ENCODE data around the gene PI4K2A.

Gene PI4K2A

GRCh38 chr10:97596101-97597082, 44.1 kb upstream of the PI4K2A start:
- no peak overlapping the region for H3K27ac ChIP-seq (ENCODE audit: low read length)
- no peaks in the 10 kb centered on the region for H3K79me2 ChIP-seq (ENCODE audit: low read length)
- no peak for TF ChIP-seq EZH2phosphoT487 (IDR thresholded peaks at IDR 0.05; ENCODE audit: low read depth)
- TF ChIP-seq CTCF (IDR thresholded peaks at IDR 0.05; ENCODE audit: low read depth, low read length): no peak
- no peak overlapping the region for H3K9ac ChIP-seq (ENCODE audit: low read length)
- no peaks in the 10 kb centered on the region for H3K4me1 ChIP-seq (ENCODE audit: low read length)
- no peaks in the 10 kb centered on the region for H4K20me1 ChIP-seq (ENCODE audit: insufficient read depth, low read length)
- no peaks in the 10 kb centered on the region for H3K36me3 ChIP-seq (replicated peaks; ENCODE audit: low read depth, low read length)
- H3K27me3 ChIP-seq (ENCODE audit: low read depth, low read length): no peaks in the 10 kb centered on the region
- no peaks in the 10 kb centered on the region for H3K9me3 ChIP-seq (ENCODE audit: insufficient read depth, low read length)
- no peak overlapping the region for H2AFZ ChIP-seq (ENCODE audit: low read depth, low read length)
- no peak overlapping the region for H3K4me3 ChIP-seq (ENCODE audit: low read length)
- H3K4me2 ChIP-seq (ENCODE audit: low read length): no peak overlapping the region

GRCh38 chr10:97597778-97598177, 42.7 kb upstream of the PI4K2A start:
- Histone ChIP-seq H3K4me3 (ENCODE audit: low read length) (no peak overlapping the region), H4K20me1 (ENCODE audit: insufficient read depth, low read length) (no peaks in the 10 kb centered on the region), H3K36me3 (replicated peaks; ENCODE audit: low read depth, low read length) (no peaks in the 10 kb centered on the region), H3K4me1 (ENCODE audit: low read length) (no peaks in the 10 kb centered on the region), H3K27ac (ENCODE audit: low read length) (no peak overlapping the region), H3K9ac (ENCODE audit: low read length) (no peak overlapping the region), H2AFZ (ENCODE audit: low read depth, low read length) (no peak overlapping the region), H3K79me2 (ENCODE audit: low read length) (no peaks in the 10 kb centered on the region), H3K9me3 (ENCODE audit: insufficient read depth, low read length) (no peaks in the 10 kb centered on the region), H3K4me2 (ENCODE audit: low read length) (no peak overlapping the region), H3K27me3 (ENCODE audit: low read depth, low read length) (no peaks in the 10 kb centered on the region)
- TF ChIP-seq CTCF (IDR thresholded peaks at IDR 0.05; ENCODE audit: low read depth, low read length) (no peak), EZH2phosphoT487 (IDR thresholded peaks at IDR 0.05; ENCODE audit: low read depth) (no peak)

- H3K4me1 ChIP-seq (ENCODE audit: low read length): no peaks in the 10 kb centered on the region
- TF ChIP-seq EZH2phosphoT487 (IDR thresholded peaks at IDR 0.05; ENCODE audit: low read depth) (no peak), CTCF (IDR thresholded peaks at IDR 0.05; ENCODE audit: low read depth, low read length) (no peak)
- no peaks in the 10 kb centered on the region for H3K9me3 ChIP-seq (ENCODE audit: insufficient read depth, low read length)
- H3K36me3 ChIP-seq (replicated peaks; ENCODE audit: low read depth, low read length): no peaks in the 10 kb centered on the region
- H2AFZ ChIP-seq (ENCODE audit: low read depth, low read length): no peak overlapping the region
- no peak overlapping the region for H3K4me2 ChIP-seq (ENCODE audit: low read length)
- H4K20me1 ChIP-seq (ENCODE audit: insufficient read depth, low read length): no peaks in the 10 kb centered on the region
- H3K9ac ChIP-seq (ENCODE audit: low read length): no peak overlapping the region
- H3K27ac ChIP-seq (ENCODE audit: low read length): no peak overlapping the region
- no peaks in the 10 kb centered on the region for H3K27me3 ChIP-seq (ENCODE audit: low read depth, low read length)
- no peak overlapping the region for H3K4me3 ChIP-seq (ENCODE audit: low read length)
- no peaks in the 10 kb centered on the region for H3K79me2 ChIP-seq (ENCODE audit: low read length)
Measured at GRCh38 chr10:97598407-97599271, 41.8 kb upstream of the PI4K2A start.

- Histone ChIP-seq H4K20me1 (ENCODE audit: insufficient read depth, low read length) (no peaks in the 10 kb centered on the region), H3K79me2 (ENCODE audit: low read length) (no peaks in the 10 kb centered on the region), H3K4me2 (ENCODE audit: low read length) (no peak overlapping the region), H3K27ac (ENCODE audit: low read length) (no peak overlapping the region), H3K9ac (ENCODE audit: low read length) (no peak overlapping the region), H3K4me3 (ENCODE audit: low read length) (no peak overlapping the region), H3K9me3 (ENCODE audit: insufficient read depth, low read length) (no peaks in the 10 kb centered on the region), H3K36me3 (replicated peaks; ENCODE audit: low read depth, low read length) (no peaks in the 10 kb centered on the region), H2AFZ (ENCODE audit: low read depth, low read length) (no peak overlapping the region), H3K4me1 (ENCODE audit: low read length) (no peaks in the 10 kb centered on the region), H3K27me3 (ENCODE audit: low read depth, low read length) (no peaks in the 10 kb centered on the region)
- TF ChIP-seq CTCF (IDR thresholded peaks at IDR 0.05; ENCODE audit: low read depth, low read length) (no peak), EZH2phosphoT487 (IDR thresholded peaks at IDR 0.05; ENCODE audit: low read depth) (no peak)
Measured at GRCh38 chr10:97599272-97599619, 41.2 kb upstream of the PI4K2A start.
